Fibroblast of lung (primary cell): ENCODE measurements around the gene PDCL3. TPM values are rescaled to one million over a fixed set of nuclear protein-coding genes. Genes with fewer than 3 reads are reported as not detected.

ENCODE experiments used
- DNase-seq, 2 donors: peaks; one replicate each; pipeline versions ENCODE4 v3.0.0 to v3.0.0-alpha.2; 2010; ENCODE audit warnings: low read depth in 2 of 2
- H2AFZ ChIP-seq: 2 replicates; pipeline ENCODE4 v1.5.1; 2012; ENCODE audit warnings: low read length, control low read depth, inconsistent platforms
- H3K27ac ChIP-seq: 2 replicates; pipeline ENCODE4 v1.5.1; 2011; ENCODE audit warnings: low read length, control low read depth; ENCODE audit not compliant: insufficient read depth
- H3K27me3 ChIP-seq: 2 replicates; pipeline ENCODE4 v1.5.1; 2011; ENCODE audit warnings: mild to moderate bottlenecking, low read length; ENCODE audit not compliant: control insufficient read depth, insufficient read depth
- H3K36me3 ChIP-seq: 2 replicates; pipeline ENCODE4 v1.5.1; 2011; ENCODE audit warnings: low read length; ENCODE audit not compliant: control insufficient read depth, insufficient read depth
- H3K4me1 ChIP-seq: 2 replicates; pipeline ENCODE4 v1.5.1; 2011; ENCODE audit warnings: low read length; ENCODE audit not compliant: control insufficient read depth, insufficient read depth; ENCODE audit errors: extremely low read depth
- H3K4me2 ChIP-seq: 2 replicates; pipeline ENCODE4 v1.5.1; 2011; ENCODE audit warnings: low read length, control low read depth; ENCODE audit not compliant: insufficient read depth; ENCODE audit errors: extremely low read depth
- H3K4me3 ChIP-seq, 4 experiments: fragments of 200-600 bp in 1 of 4; sonication (generic) in 1 of 4; replicated peaks in 1 of 4; 2 replicates each; pipeline ENCODE4 v1.5.1; 2011 to 2016; ENCODE audit warnings: low read length in 4 of 4, low read depth in 3 of 4, mild to moderate bottlenecking in 3 of 4, control low read depth in 2 of 4, inconsistent platforms in 1 of 4, mixed read lengths in 1 of 4; ENCODE audit not compliant: insufficient read depth in 1 of 4; ENCODE audit errors: control extremely low read depth in 1 of 4
- H3K79me2 ChIP-seq: 2 replicates; pipeline ENCODE4 v1.5.1; 2012; ENCODE audit warnings: mild to moderate bottlenecking, low read length, inconsistent platforms; ENCODE audit not compliant: control insufficient read depth, insufficient read depth
- H3K9ac ChIP-seq: 2 replicates; pipeline ENCODE4 v1.5.1; 2011; ENCODE audit warnings: mild to moderate bottlenecking, low read length, control low read depth; ENCODE audit not compliant: insufficient read depth
- H3K9me3 ChIP-seq: 2 replicates; pipeline ENCODE4 v1.5.1; 2012; ENCODE audit warnings: low read depth, low read length; ENCODE audit not compliant: control insufficient read depth, insufficient read depth
- H4K20me1 ChIP-seq: 2 replicates; pipeline ENCODE4 v1.5.1; 2011; ENCODE audit warnings: low read length; ENCODE audit not compliant: control insufficient read depth, insufficient read depth; ENCODE audit errors: extremely low read depth
- CTCF ChIP-seq, 2 donors: IDR thresholded peaks in 1 of 2; conservative IDR thresholded peaks in 1 of 2; 1 replicate in 1 of 2; 2 replicates in 1 of 2; pipeline ENCODE4 v1.5.1; 2011 to 2012; ENCODE audit warnings: low read length in 2 of 2, control low read depth in 1 of 2, inconsistent platforms in 1 of 2, low read depth in 1 of 2, mild to moderate bottlenecking in 1 of 2
- EZH2 ChIP-seq: IDR thresholded peaks from 2 replicates; pipeline ENCODE4 v1.5.1; 2012; ENCODE audit warnings: low read length, control low read depth, mild to moderate bottlenecking; ENCODE audit errors: missing control alignments
- polyA plus RNA-seq, 2 donors: library from polyadenylated mRNA; depleted of rRNA in 1 of 2; stranded (reverse) in 1 of 2; unstranded in 1 of 2; fragments of >200 nt; gene quantifications; 2 replicates each; pipeline ENCODE4 v1.2.1, GENCODE V29; 2011 to 2012; ENCODE audit warnings: missing spikeins in 1 of 2
- total RNA-seq: library from RNA; depleted of rRNA; stranded (reverse); fragments of >200 nt; gene quantifications from 2 replicates; pipeline ENCODE4 v1.2.1, GENCODE V29; 2014

PDCL3 gene
- total and polyA plus RNA-seq, 2 donors (not counting 1 experiment from before 2014, with no cell fraction given), result 11.4 to 29.0 TPM

- peaks cover 4% of the 10 kb centered on the region for H3K27me3 ChIP-seq
- H3K9ac ChIP-seq, result no peak overlapping the region
- H3K4me2 ChIP-seq, result no peak overlapping the region
- H3K4me1 ChIP-seq, result no peaks in the 10 kb centered on the region
- no peak for DNase-seq
- H3K4me3 ChIP-seq, result no peak overlapping the region
- H3K27ac ChIP-seq, result no peak overlapping the region
- H4K20me1 ChIP-seq, result no peaks in the 10 kb centered on the region
- no peaks in the 10 kb centered on the region for H3K36me3 ChIP-seq
- no peaks in the 10 kb centered on the region for H3K79me2 ChIP-seq
- TF ChIP-seq CTCF (conservative IDR thresholded peaks at IDR 0.05 in 1 of 2, IDR thresholded peaks at IDR 0.05 in 1 of 2; ENCODE audit: low read depth in 1 of 2, low read length in 2 of 2) (no peak), EZH2 (no peak)
- no peak overlapping the region for H2AFZ ChIP-seq
- H3K9me3 ChIP-seq, result no peaks in the 10 kb centered on the region
Measured at GRCh38 chr2:100611079-100612029, 48.6 kb downstream of the PDCL3 start.

GRCh38 chr2:100612388-100613000 is 49.7 kb downstream of the PDCL3 start:
- Histone ChIP-seq H3K9ac (no peak overlapping the region), H3K27ac (no peak overlapping the region), H3K9me3 (no peaks in the 10 kb centered on the region), H3K27me3 (peaks cover 4% of the 10 kb centered on the region), H3K79me2 (no peaks in the 10 kb centered on the region), H3K4me2 (no peak overlapping the region), H4K20me1 (no peaks in the 10 kb centered on the region), H3K36me3 (no peaks in the 10 kb centered on the region), H3K4me1 (no peaks in the 10 kb centered on the region), H3K4me3 (no peak overlapping the region), H2AFZ (no peak overlapping the region)
- DNase-seq, result no peak
- TF ChIP-seq CTCF (conservative IDR thresholded peaks at IDR 0.05 in 1 of 2, IDR thresholded peaks at IDR 0.05 in 1 of 2; ENCODE audit: low read depth in 1 of 2, low read length in 2 of 2), result no peak
- TF ChIP-seq EZH2, result no peak

GRCh38 chr2:100613719-100614118 is 50.9 kb downstream of the PDCL3 start:
- no peaks in the 10 kb centered on the region for H3K36me3 ChIP-seq
- H3K9me3 ChIP-seq, result no peaks in the 10 kb centered on the region
- H3K4me3 ChIP-seq, result no peak overlapping the region
- H3K79me2 ChIP-seq, result no peaks in the 10 kb centered on the region
- H2AFZ ChIP-seq, result no peak overlapping the region
- no peak for DNase-seq
- H3K9ac ChIP-seq, result no peak overlapping the region
- no peaks in the 10 kb centered on the region for H3K4me1 ChIP-seq
- no peak overlapping the region for H3K27ac ChIP-seq
- H4K20me1 ChIP-seq, result no peaks in the 10 kb centered on the region
- TF ChIP-seq CTCF (conservative IDR thresholded peaks at IDR 0.05 in 1 of 2, IDR thresholded peaks at IDR 0.05 in 1 of 2; ENCODE audit: low read depth in 1 of 2, low read length in 2 of 2) (no peak), EZH2 (no peak)
- no peak overlapping the region for H3K4me2 ChIP-seq
- peaks cover 4% of the 10 kb centered on the region for H3K27me3 ChIP-seq
